H1 (cell line): ENCODE data around the gene ANXA6. TPM values are rescaled to one million over a fixed set of nuclear protein-coding genes. Genes with fewer than 3 reads are reported as not detected.

Experiments used
- CTCF ChIA-PET: fragments of 300-600 bp; sonication (Branson Sonifier 250); formaldehyde crosslinking; loops from one replicate; lab custom pipeline; 2021; ENCODE audit not compliant: partially characterized antibody; lab: Charles Lee
- POLR2A ChIA-PET: fragments of 300-600 bp; sonication (Branson Sonifier 250); formaldehyde crosslinking; loops from one replicate; lab custom pipeline; 2021; ENCODE audit warnings: inconsistent platforms; ENCODE audit not compliant: partially characterized antibody; lab: Charles Lee
- DNase-seq, 2 experiments: peaks; one replicate each; pipeline versions ENCODE4 v3.0.0 to v3.0.0-alpha.2; 2010 to 2022; ENCODE audit warnings: low spot score in 2 of 2, low read depth in 1 of 2, mixed read lengths in 1 of 2
- FAIRE-seq: peaks from 2 replicates; lab custom pipeline; 2011; peaks lifted over from hg19 to GRCh38; lab: Jason Lieb, UNC
- H2AFZ ChIP-seq: 2 replicates; pipeline ENCODE4 v1.8.1; 2012; ENCODE audit warnings: low read length, inconsistent platforms
- H2AK5ac ChIP-seq: 2 replicates; pipeline ENCODE4 v1.6.1; 2013; ENCODE audit warnings: low read depth, low read length
- H2BK120ac ChIP-seq: replicated peaks from 2 replicates; pipeline ENCODE3; 2013; ENCODE audit warnings: low read depth, low read length, inconsistent platforms
- H2BK12ac ChIP-seq: 2 replicates; pipeline ENCODE4 v1.6.1; 2013; ENCODE audit warnings: low read depth, low read length
- H2BK15ac ChIP-seq: 2 replicates; pipeline ENCODE4 v1.6.1; 2013; ENCODE audit warnings: low read length
- H2BK20ac ChIP-seq: 2 replicates; pipeline ENCODE4 v1.6.1; 2013; ENCODE audit warnings: low read length
- H2BK5ac ChIP-seq: 2 replicates; pipeline ENCODE4 v1.6.1; 2013; ENCODE audit warnings: low read depth, low read length
- H3K14ac ChIP-seq: 2 replicates; pipeline ENCODE4 v1.6.1; 2013; ENCODE audit warnings: inconsistent platforms; ENCODE audit not compliant: insufficient read length
- H3K18ac ChIP-seq: 2 replicates; pipeline ENCODE4 v1.6.1; 2013; ENCODE audit warnings: low read length; ENCODE audit errors: extremely low read depth
- H3K23ac ChIP-seq: 2 replicates; pipeline ENCODE4 v1.6.1; 2013; ENCODE audit warnings: inconsistent platforms; ENCODE audit not compliant: insufficient read length
- H3K23me2 ChIP-seq: 2 replicates; pipeline ENCODE4 v1.6.1; 2013; ENCODE audit warnings: low read depth, low read length
- H3K27ac ChIP-seq: 2 replicates; pipeline ENCODE4 v1.6.1; 2011; ENCODE audit warnings: low read depth, low read length, inconsistent platforms
- H3K27me3 ChIP-seq, 4 experiments: replicated peaks in 1 of 4; 1 replicate in 1 of 4; 2 replicates in 3 of 4; pipeline versions ENCODE4 v1.6.1 to v1.8.1; 2011 to 2013; ENCODE audit warnings: low read length in 3 of 4, mild to moderate bottlenecking in 3 of 4, inconsistent platforms in 2 of 4, mixed read lengths in 2 of 4, moderate library complexity in 1 of 4; ENCODE audit not compliant: control insufficient read depth in 3 of 4, insufficient read depth in 3 of 4; ENCODE audit errors: extremely low read depth in 1 of 4
- H3K36me3 ChIP-seq, 4 experiments: 2 replicates each; pipeline versions ENCODE4 v1.6.1 to v1.8.1; 2011 to 2013; ENCODE audit warnings: mild to moderate bottlenecking in 4 of 4, low read length in 3 of 4, moderate library complexity in 2 of 4, control low read depth in 1 of 4, inconsistent platforms in 1 of 4; ENCODE audit not compliant: insufficient read depth in 4 of 4, control insufficient read depth in 2 of 4
- H3K4ac ChIP-seq: replicated peaks from 2 replicates; pipeline ENCODE3; 2013; ENCODE audit warnings: low read length, low read depth, mixed read lengths, inconsistent platforms; ENCODE audit not compliant: insufficient read length
- H3K4me1 ChIP-seq, 4 experiments: replicated peaks in 1 of 4; 1 replicate in 1 of 4; 2 replicates in 3 of 4; pipeline versions ENCODE4 v1.6.1 to v1.8.1; 2011 to 2013; ENCODE audit warnings: low read length in 3 of 4, inconsistent platforms in 2 of 4, mixed read lengths in 1 of 4; ENCODE audit not compliant: insufficient read depth in 4 of 4, control insufficient read depth in 3 of 4
- H3K4me2 ChIP-seq, 2 experiments: 2 replicates each; pipeline versions ENCODE4 v1.6.1 to v1.8.1; 2011 to 2013; ENCODE audit warnings: low read depth in 2 of 2, low read length in 2 of 2, control low read depth in 1 of 2, inconsistent platforms in 1 of 2, mild to moderate bottlenecking in 1 of 2; ENCODE audit not compliant: insufficient read depth in 1 of 2
- H3K4me3 ChIP-seq, 4 experiments: fragments of 200-600, 300-600 bp in 1 of 4; sonication (generic), shearing (Covaris generic), sonication (Bioruptor Twin) in 1 of 4; 2 replicates each; pipeline versions ENCODE4 v1.5.1 to v1.8.1; 2011 to 2016; ENCODE audit warnings: low read length in 4 of 4, low read depth in 3 of 4, control low read depth in 2 of 4, inconsistent platforms in 2 of 4, mild to moderate bottlenecking in 2 of 4, mixed read lengths in 1 of 4, moderate library complexity in 1 of 4; ENCODE audit not compliant: insufficient read depth in 2 of 4; ENCODE audit errors: extremely low read depth in 1 of 4
- H3K56ac ChIP-seq: replicated peaks from 2 replicates; pipeline ENCODE3; 2013; ENCODE audit warnings: low read depth, mild to moderate bottlenecking, mixed read lengths, low read length, inconsistent platforms; ENCODE audit not compliant: insufficient read length
- H3K79me1 ChIP-seq: 2 replicates; pipeline ENCODE4 v1.6.1; 2013; ENCODE audit warnings: low read depth, low read length, control low read depth
- H3K79me2 ChIP-seq, 2 experiments: 2 replicates each; pipeline versions ENCODE4 v1.6.1 to v1.8.1; 2012 to 2013; ENCODE audit warnings: low read length in 2 of 2, mild to moderate bottlenecking in 2 of 2, inconsistent platforms in 1 of 2; ENCODE audit not compliant: insufficient read depth in 2 of 2, control insufficient read depth in 1 of 2
- H3K9ac ChIP-seq, 4 experiments: replicated peaks in 1 of 4; 1 replicate in 1 of 4; 2 replicates in 3 of 4; pipeline versions ENCODE4 v1.6.1 to v1.8.1; 2011 to 2013; ENCODE audit warnings: low read depth in 3 of 4, low read length in 3 of 4, control low read depth in 2 of 4, mild to moderate bottlenecking in 2 of 4, moderate library complexity in 2 of 4, inconsistent platforms in 1 of 4; ENCODE audit errors: extremely low read depth in 1 of 4
- H3K9me3 ChIP-seq, 2 experiments: 2 replicates each; pipeline versions ENCODE4 v1.6.1 to v1.8.1; 2012 to 2013; ENCODE audit warnings: mild to moderate bottlenecking in 2 of 2, moderate library complexity in 2 of 2, control low read depth in 1 of 2, inconsistent platforms in 1 of 2, low read depth in 1 of 2, low read length in 1 of 2, mixed read lengths in 1 of 2; ENCODE audit not compliant: insufficient read depth in 2 of 2
- H4K20me1 ChIP-seq, 2 experiments: replicated peaks in 1 of 2; 2 replicates each; pipeline versions ENCODE3 to v1.8.1; 2011 to 2013; ENCODE audit warnings: inconsistent platforms in 2 of 2, low read length in 2 of 2, mild to moderate bottlenecking in 1 of 2; ENCODE audit not compliant: insufficient read depth in 2 of 2, control insufficient read depth in 1 of 2
- H4K5ac ChIP-seq: 2 replicates; pipeline ENCODE4 v1.6.1; 2013; ENCODE audit warnings: low read length, low read depth, mixed read lengths, inconsistent platforms; ENCODE audit not compliant: insufficient read length
- H4K8ac ChIP-seq: 2 replicates; pipeline ENCODE4 v1.8.0; 2013; ENCODE audit warnings: mild to moderate bottlenecking, moderate library complexity, low read length, inconsistent platforms; ENCODE audit not compliant: insufficient read depth; ENCODE audit errors: extremely low read depth
- H4K91ac ChIP-seq: replicated peaks from 2 replicates; pipeline ENCODE3; 2013; ENCODE audit warnings: low read length, mixed read lengths, inconsistent platforms; ENCODE audit not compliant: insufficient read length
- ASH2L ChIP-seq: fragments of 200-600, 300-600 bp; sonication (generic); IDR thresholded peaks from one replicate; pipeline ENCODE4 v1.7.1; 2017; ENCODE audit warnings: low read length
- BRCA1 ChIP-seq: IDR thresholded peaks from 2 replicates; pipeline ENCODE4 v1.6.1; 2012; ENCODE audit warnings: low read depth, low read length, improper control_type of control experiment
- CBX8 ChIP-seq: fragments of 300-800, 300-1000 bp; sonication (generic); IDR thresholded peaks from 2 replicates; pipeline ENCODE4 v1.7.1; 2016; ENCODE audit warnings: low read depth, low read length, borderline replicate concordance
- CTBP2 ChIP-seq: IDR thresholded peaks from 2 replicates; pipeline ENCODE4 v1.7.0; 2011; ENCODE audit warnings: borderline replicate concordance, mild to moderate bottlenecking, moderate library complexity, mixed read lengths, low read length; ENCODE audit not compliant: insufficient read depth, insufficient read length
- EGR1 ChIP-seq: IDR thresholded peaks from 2 replicates; pipeline ENCODE4 v1.6.1; 2011; ENCODE audit warnings: low read depth, low read length, borderline replicate concordance
- KDM5A ChIP-seq: fragments of 200-600 bp; IDR thresholded peaks from 2 replicates; pipeline ENCODE4 v1.7.1; 2012; ENCODE audit warnings: mild to moderate bottlenecking, low read length, inconsistent platforms, mixed read lengths
- MAX ChIP-seq: IDR thresholded peaks from 2 replicates; pipeline ENCODE4 v1.6.1; 2012; ENCODE audit warnings: inconsistent platforms
- NRF1 ChIP-seq: IDR thresholded peaks from 2 replicates; pipeline ENCODE4 v1.6.1; 2011; ENCODE audit warnings: mild to moderate bottlenecking, low read depth, low read length, improper control_type of control experiment
- POLR2A ChIP-seq, 2 experiments: IDR thresholded peaks; 1 replicate in 1 of 2; 2 replicates in 1 of 2; pipeline ENCODE4 v1.6.1; 2011; ENCODE audit warnings: low read depth in 2 of 2, low read length in 2 of 2, mild to moderate bottlenecking in 2 of 2; ENCODE audit errors: control extremely low read depth in 1 of 2
- SIX5 ChIP-seq: IDR thresholded peaks from 2 replicates; pipeline ENCODE4 v1.6.1; 2011; ENCODE audit warnings: mild to moderate bottlenecking, low read depth, low read length
- SP4 ChIP-seq: IDR thresholded peaks from 2 replicates; pipeline ENCODE4 v1.6.1; 2012; ENCODE audit warnings: low read length, inconsistent platforms
- TAF1 ChIP-seq: IDR thresholded peaks from 2 replicates; pipeline ENCODE4 v1.6.1; 2011; ENCODE audit warnings: mild to moderate bottlenecking, low read depth, low read length
- WGBS, 2 experiments: shearing (Covaris generic) in 1 of 2; methylation state at CpG; one replicate each; pipeline versions ENCODE4 v1.1.6 to v1.1.7; 2013 to 2015; ENCODE audit warnings: low lambda C conversion rate in 2 of 2, mixed read lengths in 2 of 2, inconsistent platforms in 1 of 2, low coverage in 1 of 2, missing lambda C conversion rate in 1 of 2; ENCODE audit not compliant: insufficient replicate concordance in 2 of 2, insufficient coverage in 1 of 2, insufficient read length in 1 of 2; ENCODE audit errors: extremely low coverage in 1 of 2, missing lambda C conversion rate in 1 of 2; 5-methylcytosine and 5-hydroxymethylcytosine counted together
- polyA plus RNA-seq, 7 experiments: library from polyadenylated mRNA; depleted of rRNA in 3 of 7; stranded (reverse) in 5 of 7; unstranded in 2 of 7; fragments of >200 nt in 5 of 7; fragments of 200-250 nt in 2 of 7; gene quantifications; 1 replicate in 5 of 7; 2 replicates in 1 of 7; 4 replicates in 1 of 7; pipeline versions ENCODE4 v1.2.1 to v1.2.3, GENCODE V29; 2011 to 2013; ENCODE audit warnings: missing spikeins in 2 of 7, mixed read lengths in 2 of 7
- total RNA-seq: library from RNA; stranded (reverse); fragmentation: NEBNext Ultra II Directional; extraction: Animal tissue kit (Norgen Biotek cat#: 25700); gene quantifications from 2 replicates; pipeline ENCODE4 v1.2.1, GENCODE V29; 2021
- TF ChIP-seq, protein P1 (sequence below): IDR thresholded peaks from 2 replicates; pipeline ENCODE4 v1.6.1; 2012; ENCODE audit warnings: inconsistent platforms

The ANXA6 gene
- total and polyA plus RNA-seq, 2 of the 8 experiments (the other 6 are each of a cell fraction or from before 2014, with no cell fraction given): 61.3 to 78.6 TPM

- Histone ChIP-seq H3K14ac (no peak overlapping the region), H2BK120ac (no peak overlapping the region), H2BK15ac (no peak overlapping the region), H3K23ac (no peak overlapping the region), H3K18ac (no peak overlapping the region), H3K36me3 (peaks cover 0 to 23% (median 10%) of the 10 kb centered on the region in 4 experiments; a peak in 6 of 8 replicates), H4K91ac (no peak overlapping the region), H3K23me2 (no peaks in the 10 kb centered on the region), H4K8ac (no peak overlapping the region), H3K4me2 (peak overlapping the region in 1 of 2 experiments; percentile 32; a peak in 1 of 4 replicates), H3K27me3 (no peaks in the 10 kb centered on the region; a peak in 1 of 7 replicates), H3K9me3 (no peaks in the 10 kb centered on the region), H3K79me1 (peaks cover 2% of the 10 kb centered on the region), H3K4ac (no peak overlapping the region), H2BK5ac (no peak overlapping the region), H2BK20ac (no peak overlapping the region), H3K9ac (no peak overlapping the region), H3K4me3 (no peak overlapping the region), H2AFZ (no peak overlapping the region), H3K4me1 (peaks cover 0 to 12% (median 7%) of the 10 kb centered on the region in 4 experiments; a peak in 5 of 7 replicates), H4K20me1 (peaks cover 0 to 5% of the 10 kb centered on the region in 2 experiments), H4K5ac (no peak overlapping the region), H2BK12ac (no peak overlapping the region), H3K56ac (no peak overlapping the region), H3K79me2 (no peaks in the 10 kb centered on the region), H2AK5ac (no peak overlapping the region), H3K27ac (peak overlapping the region; percentile 34; the same call in 1 of the 2 replicates)
- CTCF ChIA-PET: interaction anchor here (0.6 to 39.8 kb wide), 14 partner anchors 9 to 140 kb away, joined by 3 to 810 read pairs (median 6); partner anchors contain the start of gene ANXA6
- FAIRE-seq: no peak
- 44% methylated on average over 15 of the region's 15 CpGs; no CpG with 5 or more reads in 1 of the 2 experiments for WGBS, 2 experiments
- POLR2A ChIA-PET: interaction anchor here (1.2 to 2.1 kb wide), 8 partner anchors 9 to 629 kb away, joined by 3 to 11 read pairs (median 4); partner anchors contain the start of genes ANXA6 and G3BP1
- no peak for TF ChIP-seq SIX5
- TF ChIP-seq, protein P1, sequence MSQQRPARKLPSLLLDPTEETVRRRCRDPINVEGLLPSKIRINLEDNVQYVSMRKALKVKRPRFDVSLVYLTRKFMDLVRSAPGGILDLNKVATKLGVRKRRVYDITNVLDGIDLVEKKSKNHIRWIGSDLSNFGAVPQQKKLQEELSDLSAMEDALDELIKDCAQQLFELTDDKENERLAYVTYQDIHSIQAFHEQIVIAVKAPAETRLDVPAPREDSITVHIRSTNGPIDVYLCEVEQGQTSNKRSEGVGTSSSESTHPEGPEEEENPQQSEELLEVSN: no peak
- no peak for TF ChIP-seq EGR1
- peak; percentile 24; the same call in 1 of the 2 replicates for TF ChIP-seq TAF1
- no peak for TF ChIP-seq BRCA1
- TF ChIP-seq POLR2A (IDR thresholded peaks at IDR 0.05; ENCODE audit: control extremely low read depth in 1 of 2, low read depth in 2 of 2, low read length in 2 of 2): peak in 1 of 2 experiments; percentile 32; a peak in 1 of 3 replicates
- TF ChIP-seq NRF1: no peak
- no peak for TF ChIP-seq KDM5A
- TF ChIP-seq MAX: peak; percentile 37; the same call in 1 of the 2 replicates
- no peak for TF ChIP-seq SP4
- no peak for TF ChIP-seq CTBP2
- TF ChIP-seq CBX8: no peak
- peak; percentile 29 for TF ChIP-seq ASH2L
- DNase-seq: peak in 1 of 2 experiments; percentile 58
Observed at GRCh38 chr5:151141535-151141934, 16.0 kb downstream of the ANXA6 start.
